Superior temporal gyrus (tissue), 1 donor: Measurements from ENCODE around the gene LSM10.
A peak's percentile ranks its signal among the peaks of the same experiment; 100 is the strongest.

Experiments used
- DNase-seq: peaks from one replicate; pipeline ENCODE4 v3.0.0-alpha.2; 2016; ENCODE audit errors: extremely low spot score

LSM10 gene

GRCh38 chr1:36383240-36383639 lies 14.5 kb downstream of the LSM10 start:
- no peak for DNase-seq

DNA sequence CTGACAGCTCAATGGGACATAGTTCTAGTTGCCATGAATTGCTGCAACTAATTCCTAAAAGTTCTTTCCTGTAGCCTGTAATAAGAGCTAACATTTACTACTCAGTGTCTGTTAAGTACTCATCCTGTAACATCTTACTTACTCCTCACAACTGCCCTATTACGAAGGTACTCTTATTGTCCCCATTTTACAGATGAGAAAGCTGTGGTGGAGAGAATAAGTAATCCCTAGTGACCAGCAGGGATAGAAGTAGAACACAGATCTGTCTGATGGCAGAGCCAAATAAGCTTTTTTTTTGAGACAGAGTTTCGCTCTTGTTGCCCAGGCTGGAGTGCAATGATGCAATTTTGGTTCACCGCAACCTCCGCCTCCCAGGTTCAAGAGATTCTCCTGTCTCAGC lies 15.0 kb downstream of the LSM10 start:
- DNase-seq: no peak

GRCh38 chr1:36382231-36382630 lies 15.5 kb downstream of the LSM10 start:
- no peak for DNase-seq

GRCh38 chr1:36381405-36381804 lies 16.3 kb downstream of the LSM10 start:
- no peak for DNase-seq

DNA sequence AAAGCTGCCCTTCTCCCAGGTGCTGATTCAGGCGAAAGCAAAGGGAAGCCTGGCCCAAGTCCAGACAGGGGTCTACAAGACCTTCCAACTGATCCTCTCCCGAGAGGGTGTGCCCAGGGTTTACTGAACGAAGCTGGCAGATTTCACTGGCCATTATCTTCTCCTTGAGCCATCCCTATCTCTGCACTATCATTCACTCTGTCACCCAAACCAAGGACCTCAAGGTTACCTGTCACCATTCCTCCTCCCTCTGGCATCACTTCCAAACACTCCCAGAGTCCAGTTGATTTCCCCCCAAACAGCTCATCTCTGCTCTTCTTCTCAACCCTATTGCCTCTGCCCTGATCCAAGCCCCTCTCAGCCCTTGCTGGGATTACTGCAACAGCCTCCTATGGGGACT lies 16.9 kb downstream of the LSM10 start:
- DNase-seq: no peak

DNA sequence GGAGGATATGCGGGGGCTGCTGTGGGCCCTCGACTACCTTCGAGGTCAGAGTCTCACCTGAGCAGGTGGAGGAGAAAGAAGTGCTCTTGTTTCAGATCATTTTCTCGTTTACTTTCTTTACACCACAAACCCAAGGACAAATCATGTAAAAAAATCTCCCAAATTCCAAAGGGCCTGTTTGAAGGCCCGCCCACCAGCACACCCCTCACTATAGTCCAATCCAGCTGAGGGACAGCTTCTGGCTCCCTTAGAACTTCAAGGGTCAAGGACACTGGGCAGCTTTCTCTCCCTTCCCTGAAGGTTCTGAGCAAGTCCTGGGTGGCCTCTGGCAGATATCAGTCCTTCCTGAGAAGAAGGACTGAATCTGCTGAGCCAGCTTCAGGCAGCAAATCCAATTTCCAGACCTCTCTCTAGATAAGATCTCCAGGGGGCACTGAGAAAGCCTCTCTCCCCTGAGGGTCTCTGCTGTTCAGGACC lies 17.5 kb downstream of the LSM10 start:
- no peak for DNase-seq

DNA sequence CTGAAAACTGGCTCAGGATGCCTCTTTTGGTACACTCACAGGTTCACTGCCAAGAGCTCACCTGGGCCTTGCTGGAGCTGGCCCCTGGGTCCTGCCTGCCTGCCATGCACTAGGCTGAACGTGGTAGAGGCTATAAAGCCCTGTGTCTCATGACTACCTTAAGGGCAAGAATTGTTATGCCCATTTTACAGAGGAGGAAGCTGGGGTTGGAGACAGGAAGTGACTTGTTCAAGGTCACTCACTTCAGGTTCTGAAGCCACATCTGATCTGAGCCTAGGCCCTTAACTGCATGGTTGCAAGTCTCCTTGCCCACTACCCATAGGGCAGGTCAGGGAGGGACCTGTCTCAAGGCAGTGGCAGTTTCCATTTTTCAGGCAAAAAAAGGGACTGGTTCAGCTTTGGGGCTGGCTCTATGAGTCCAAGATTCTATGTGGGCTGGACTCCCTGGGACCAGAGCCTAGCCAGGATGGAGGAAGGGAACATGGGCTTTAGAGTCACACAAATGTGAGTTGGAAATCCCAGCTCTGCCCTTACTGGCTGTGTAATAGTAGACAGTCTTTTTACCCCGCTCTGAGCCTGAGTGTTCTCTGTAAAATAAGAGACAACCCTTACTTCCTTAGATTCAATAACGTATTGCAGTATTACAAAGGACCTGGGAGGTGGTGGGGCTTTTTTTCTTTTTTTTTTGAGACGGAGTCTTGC lies 19.8 kb downstream of the LSM10 start:
- no peak for DNase-seq

DNA sequence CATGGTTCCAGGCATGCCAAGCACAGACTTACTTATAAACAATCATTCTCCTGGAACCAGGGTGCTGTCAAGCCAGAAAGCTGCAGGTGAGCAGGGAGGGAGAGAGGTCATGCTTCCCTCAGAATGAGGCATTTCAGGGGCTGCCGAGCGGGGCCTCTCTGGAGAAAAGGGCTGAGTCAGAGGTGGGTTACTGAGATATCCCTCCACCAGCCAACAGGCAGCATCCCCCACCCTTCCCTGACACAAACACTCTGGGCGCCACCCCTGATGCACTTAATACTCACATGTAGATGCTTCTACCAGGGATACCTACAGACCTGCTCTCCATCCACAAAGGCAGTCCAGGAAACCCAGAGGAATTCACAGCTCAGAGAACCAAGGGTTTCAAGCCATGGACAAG lies 25.1 kb downstream of the LSM10 start:
- no peak for DNase-seq

DNA sequence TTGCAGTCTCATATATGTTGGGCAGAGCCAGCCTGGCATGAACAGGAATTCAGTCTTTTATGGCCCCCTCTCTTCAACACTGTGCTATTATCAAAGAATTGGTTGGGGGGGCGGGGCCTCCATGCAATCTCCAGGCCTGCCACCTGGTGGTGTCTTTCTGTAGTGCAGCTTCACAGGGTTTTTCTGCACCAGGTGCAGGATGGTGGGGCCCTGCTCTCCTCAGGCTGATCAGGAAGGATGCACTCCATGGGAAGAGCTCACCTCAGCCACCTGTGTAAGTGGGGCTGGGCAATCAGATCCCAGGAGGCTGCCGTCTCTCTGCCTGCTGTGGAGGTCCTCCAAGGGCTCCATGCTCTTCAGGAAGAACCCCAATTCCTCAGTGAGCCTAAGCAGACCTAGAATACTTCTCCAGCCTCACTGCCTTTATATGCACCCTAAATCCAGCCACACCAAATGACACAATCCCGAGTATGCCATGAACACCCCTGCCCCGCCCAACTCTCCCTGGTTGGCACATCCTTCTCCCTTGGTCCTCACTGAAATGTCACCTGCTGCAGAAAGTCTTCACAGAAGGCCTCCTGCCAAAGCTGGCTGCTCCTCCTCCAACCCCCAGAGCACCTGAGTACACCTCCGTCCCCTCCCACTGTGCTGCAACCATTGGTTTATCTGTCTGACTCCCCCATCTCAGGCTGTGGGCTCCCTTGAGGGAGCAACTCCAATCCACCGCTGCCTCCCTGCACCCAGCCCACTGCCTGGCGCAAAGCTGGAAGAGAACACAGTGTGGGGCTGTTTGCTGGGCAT lies 28.4 kb downstream of the LSM10 start:
- DNase-seq: peak; percentile 80

DNA sequence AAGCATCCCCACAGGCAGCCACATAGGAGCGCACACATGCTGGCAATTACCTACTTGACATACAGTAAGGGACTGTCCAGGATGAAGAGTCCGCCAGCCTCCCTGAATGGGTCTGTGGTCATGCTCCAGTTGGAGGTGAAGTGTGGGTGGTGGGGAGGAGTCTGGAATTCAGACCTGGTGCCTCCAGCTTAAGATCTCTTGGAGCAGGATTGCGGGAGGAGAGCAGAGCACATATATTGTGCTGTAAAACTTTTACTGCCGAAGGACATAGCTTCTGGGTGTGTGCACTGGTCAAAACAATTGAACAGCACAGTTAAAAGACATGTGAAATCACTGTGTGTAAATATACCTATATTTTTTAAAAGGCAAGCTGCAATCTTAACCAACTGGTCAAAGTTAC lies 29.9 kb downstream of the LSM10 start:
- DNase-seq: no peak

DNA sequence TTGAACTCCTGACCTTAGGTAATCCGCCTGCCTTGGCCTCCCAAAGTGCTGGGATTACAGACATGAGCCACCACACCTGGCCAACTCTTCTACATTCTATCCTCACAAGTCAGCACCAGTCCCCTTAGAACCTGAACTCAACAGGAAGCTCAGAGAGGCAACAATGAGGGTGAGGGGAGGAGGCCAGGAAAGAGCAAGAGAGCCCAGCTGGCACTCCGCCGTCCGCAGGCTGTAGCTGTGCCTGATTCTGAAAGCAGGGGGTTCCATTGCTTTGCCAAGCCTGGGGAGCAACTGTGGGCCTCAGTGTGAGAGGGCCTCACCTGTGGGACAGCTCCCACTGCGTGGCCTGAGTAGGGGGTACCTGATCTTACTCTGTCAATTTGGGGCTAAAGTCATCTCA lies 30.6 kb downstream of the LSM10 start:
- no peak for DNase-seq

- peak; percentile 61 for DNase-seq
Observed at GRCh38 chr1:36366091-36366661, 31.5 kb downstream of the LSM10 start.

DNA sequence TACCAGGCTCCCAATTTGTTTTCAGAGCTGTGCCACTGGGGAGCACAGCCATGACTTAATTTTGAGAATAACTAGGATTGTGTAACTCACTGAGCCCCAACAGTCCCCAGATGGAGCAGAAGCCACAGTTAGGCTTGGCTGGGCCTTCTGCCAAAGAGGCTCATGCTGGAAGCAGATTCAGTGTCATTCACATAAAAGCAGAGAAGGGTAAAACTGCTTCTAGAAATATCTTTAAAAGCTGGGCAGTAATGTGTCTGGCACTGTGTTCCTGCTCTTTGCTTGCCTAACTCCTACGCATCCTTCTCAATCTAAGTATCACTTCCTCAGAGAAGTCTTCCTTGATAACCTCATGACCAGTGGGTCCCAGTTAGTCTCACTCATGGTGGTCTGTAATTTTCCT lies 32.3 kb downstream of the LSM10 start:
- peak; percentile 78 for DNase-seq

- no peak for DNase-seq
Observed at GRCh38 chr1:36359911-36360550, 37.7 kb downstream of the LSM10 start.

- no peak for DNase-seq
Observed at GRCh38 chr1:36359383-36359782, 38.3 kb downstream of the LSM10 start.

DNA sequence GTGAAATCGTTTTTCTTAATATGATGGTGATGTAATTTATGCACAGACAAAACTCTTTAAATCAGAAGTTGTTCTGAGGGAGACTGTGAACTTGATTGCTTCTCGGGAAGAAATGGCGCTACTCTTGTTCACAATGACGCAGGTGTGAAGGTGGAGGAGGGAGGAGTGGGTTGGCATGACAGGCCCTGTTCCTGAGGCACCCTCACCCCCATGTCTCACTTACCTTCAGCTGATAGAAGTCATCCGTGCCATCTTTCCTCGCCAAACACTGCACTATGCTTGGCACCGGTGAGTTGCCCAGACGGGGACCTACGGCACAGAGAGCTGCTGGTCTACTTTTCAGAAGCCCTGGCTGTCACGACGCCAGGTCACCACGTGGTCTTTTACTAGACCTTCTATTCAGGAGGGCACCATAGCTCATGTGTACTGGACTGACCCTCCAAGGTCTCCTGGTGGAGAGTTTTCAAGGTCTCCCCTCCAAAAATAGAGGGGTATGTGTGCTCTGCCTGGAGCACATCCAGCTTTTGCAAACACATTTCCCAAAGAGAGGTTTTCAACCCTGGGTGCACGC lies 39.1 kb downstream of the LSM10 start:
- peak; percentile 15 for DNase-seq

GRCh38 chr1:36355811-36356210 lies 41.9 kb downstream of the LSM10 start:
- no peak for DNase-seq

DNA sequence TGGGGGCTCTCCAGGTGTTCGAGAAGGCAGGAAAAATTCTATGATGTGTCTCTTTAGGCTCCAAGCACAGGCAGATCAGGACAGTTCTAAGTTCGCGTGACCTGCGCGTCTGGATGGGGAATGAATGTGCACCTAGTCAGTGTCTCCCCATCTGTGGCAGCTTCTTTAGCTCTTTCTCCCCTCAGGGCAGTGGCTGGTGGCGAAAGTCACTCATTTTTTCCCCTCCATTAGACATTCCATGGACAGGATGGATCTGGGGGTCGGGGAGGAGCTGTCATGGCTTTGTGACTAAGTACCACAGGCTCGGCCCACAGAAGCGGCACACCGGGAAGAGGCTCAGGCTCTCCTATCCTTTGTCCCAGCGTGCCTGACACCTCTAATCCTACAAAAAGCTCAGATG lies 43.2 kb downstream of the LSM10 start:
- DNase-seq: no peak

- no peak for DNase-seq
Observed at GRCh38 chr1:36352910-36353878, 44.5 kb downstream of the LSM10 start.

DNA sequence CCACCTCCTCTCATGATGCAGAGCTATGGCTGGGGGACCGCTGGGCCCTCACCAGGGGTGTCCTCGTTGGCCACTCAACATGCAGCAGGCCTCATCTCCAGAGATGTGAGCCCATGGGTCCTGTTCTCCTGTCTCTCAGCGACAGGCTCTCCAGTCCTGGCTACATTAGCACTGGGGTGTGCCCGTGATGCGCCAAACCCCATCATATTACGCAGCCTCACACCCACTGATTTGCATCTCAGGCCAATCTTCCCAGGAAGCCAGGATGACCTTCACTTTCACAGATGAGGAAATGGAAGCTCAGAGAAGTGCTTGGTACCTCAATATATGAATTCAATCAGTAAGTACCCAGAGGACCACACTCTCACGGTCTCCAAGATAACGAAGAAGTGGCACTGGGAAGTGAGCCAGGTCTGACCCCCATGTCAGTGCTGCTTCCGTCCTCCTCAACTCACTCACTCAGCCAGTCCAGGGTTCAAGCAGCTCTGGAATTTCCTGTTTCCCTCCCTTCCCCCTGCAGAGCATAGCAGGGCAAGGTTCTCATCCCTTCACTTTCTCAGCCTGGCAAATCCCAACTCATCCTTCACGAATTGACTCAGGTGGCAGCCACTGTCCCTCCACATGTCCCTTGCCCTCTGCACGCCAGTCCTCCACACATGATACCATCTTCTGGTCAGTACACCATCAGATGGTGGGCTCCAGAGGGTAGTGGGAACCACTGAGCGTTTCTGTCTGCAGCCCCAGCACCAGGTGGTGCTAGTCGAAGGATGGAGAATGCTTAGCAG lies 45.4 kb downstream of the LSM10 start:
- DNase-seq: no peak
